ENCODE data around the gene FIBCD1. TPM values are rescaled to one million over a fixed set of nuclear protein-coding genes. Genes with fewer than 3 reads are reported as not detected.

The FIBCD1 gene
- total RNA-seq, 1 donor = 5.1 TPM

- peak; percentile 25 for DNase-seq (ENCODE audit: insufficient read length, low spot score, missing footprints)
- Histone ChIP-seq H3K4me1 (ENCODE audit: insufficient read depth, low read length) (no peaks in the 10 kb centered on the region), H3K27me3 (ENCODE audit: insufficient read depth, low read length) (no peaks in the 10 kb centered on the region), H3K9me3 (ENCODE audit: low read depth, low read length) (no peaks in the 10 kb centered on the region), H3K36me3 (ENCODE audit: insufficient read depth, low read length) (peaks cover 88% of the 10 kb centered on the region), H4K20me1 (ENCODE audit: insufficient read depth, low read length) (peaks cover 45% of the 10 kb centered on the region), H3K79me2 (ENCODE audit: insufficient read depth, low read length) (peaks cover 36% of the 10 kb centered on the region), H3K4me3 (ENCODE audit: insufficient read depth, low read length) (no peak overlapping the region), H3K4me2 (ENCODE audit: insufficient read depth, low read length) (no peak overlapping the region), H2AFZ (ENCODE audit: low read length) (no peak overlapping the region), H3K27ac (ENCODE audit: low read depth, low read length) (no peak overlapping the region)
- TF ChIP-seq CTCF (IDR thresholded peaks at IDR 0.05; ENCODE audit: extremely low read depth, low read depth, low read length) = no peak
These were observed 59.1 kb downstream of the FIBCD1 start for GRCh38 chr9:130879863-130880411.

- no peak for TF ChIP-seq CTCF (IDR thresholded peaks at IDR 0.05; ENCODE audit: extremely low read depth, low read depth, low read length)
- no peak overlapping the region for H2AFZ ChIP-seq (ENCODE audit: low read length)
- no peak overlapping the region for H3K4me3 ChIP-seq (ENCODE audit: insufficient read depth, low read length)
- no peaks in the 10 kb centered on the region for H3K9me3 ChIP-seq (ENCODE audit: low read depth, low read length)
- H3K27ac ChIP-seq (ENCODE audit: low read depth, low read length) = no peak overlapping the region
- H3K4me2 ChIP-seq (ENCODE audit: insufficient read depth, low read length) = no peak overlapping the region
- H4K20me1 ChIP-seq (ENCODE audit: insufficient read depth, low read length) = peaks cover 53% of the 10 kb centered on the region
- H3K79me2 ChIP-seq (ENCODE audit: insufficient read depth, low read length) = peaks cover 51% of the 10 kb centered on the region
- peak; percentile 22 for DNase-seq (ENCODE audit: insufficient read length, low spot score, missing footprints)
- no peaks in the 10 kb centered on the region for H3K27me3 ChIP-seq (ENCODE audit: insufficient read depth, low read length)
- H3K36me3 ChIP-seq (ENCODE audit: insufficient read depth, low read length) = peaks cover 90% of the 10 kb centered on the region
- no peaks in the 10 kb centered on the region for H3K4me1 ChIP-seq (ENCODE audit: insufficient read depth, low read length)
These were observed 60.8 kb downstream of the FIBCD1 start for GRCh38 chr9:130878295-130878694.

GRCh38 chr9:130877300-130877699 lies 61.7 kb downstream of the FIBCD1 start:
- Histone ChIP-seq H3K27ac (ENCODE audit: low read depth, low read length) (no peak overlapping the region), H3K27me3 (ENCODE audit: insufficient read depth, low read length) (no peaks in the 10 kb centered on the region), H3K79me2 (ENCODE audit: insufficient read depth, low read length) (peaks cover 61% of the 10 kb centered on the region), H3K4me3 (ENCODE audit: insufficient read depth, low read length) (no peak overlapping the region), H4K20me1 (ENCODE audit: insufficient read depth, low read length) (peaks cover 63% of the 10 kb centered on the region), H2AFZ (ENCODE audit: low read length) (no peak overlapping the region), H3K4me1 (ENCODE audit: insufficient read depth, low read length) (no peaks in the 10 kb centered on the region), H3K36me3 (ENCODE audit: insufficient read depth, low read length) (peaks cover 91% of the 10 kb centered on the region), H3K4me2 (ENCODE audit: insufficient read depth, low read length) (no peak overlapping the region), H3K9me3 (ENCODE audit: low read depth, low read length) (no peaks in the 10 kb centered on the region)
- DNase-seq (ENCODE audit: insufficient read length, low spot score, missing footprints) = no peak
- TF ChIP-seq CTCF (IDR thresholded peaks at IDR 0.05; ENCODE audit: extremely low read depth, low read depth, low read length) = no peak

- DNase-seq (ENCODE audit: insufficient read length, low spot score, missing footprints) = peak; percentile 36
- H2AFZ ChIP-seq (ENCODE audit: low read length) = no peak overlapping the region
- H3K79me2 ChIP-seq (ENCODE audit: insufficient read depth, low read length) = peaks cover 74% of the 10 kb centered on the region
- no peaks in the 10 kb centered on the region for H3K27me3 ChIP-seq (ENCODE audit: insufficient read depth, low read length)
- H3K4me1 ChIP-seq (ENCODE audit: insufficient read depth, low read length) = no peaks in the 10 kb centered on the region
- H3K9me3 ChIP-seq (ENCODE audit: low read depth, low read length) = no peaks in the 10 kb centered on the region
- TF ChIP-seq CTCF (IDR thresholded peaks at IDR 0.05; ENCODE audit: extremely low read depth, low read depth, low read length) = no peak
- H4K20me1 ChIP-seq (ENCODE audit: insufficient read depth, low read length) = peaks cover 68% of the 10 kb centered on the region
- H3K4me2 ChIP-seq (ENCODE audit: insufficient read depth, low read length) = no peak overlapping the region
- H3K36me3 ChIP-seq (ENCODE audit: insufficient read depth, low read length) = peaks cover 91% of the 10 kb centered on the region
- H3K4me3 ChIP-seq (ENCODE audit: insufficient read depth, low read length) = no peak overlapping the region
- H3K27ac ChIP-seq (ENCODE audit: low read depth, low read length) = no peak overlapping the region
These were observed 64.3 kb downstream of the FIBCD1 start for GRCh38 chr9:130874783-130875182.
